ENCODE measurements around the gene MTARC1. TPM values are rescaled to one million over a fixed set of nuclear protein-coding genes. Genes with fewer than 3 reads are reported as not detected.
A peak's percentile ranks its signal among the peaks of the same experiment; 100 is the strongest.

Gene MTARC1
- total RNA-seq, 1 experiment from 2014 or later: 48.5 TPM

GRCh38 chr1:220748936-220749335 lies 37.8 kb upstream of the MTARC1 start:
- intact Hi-C loops (cut with micrococcal nuclease): loop anchor here (1.0 to 5.0 kb wide), 3 partner anchors 15 to 477 kb away; partner anchors contain the start of genes MTARC1 and RAB3GAP2
- H3K9me3 ChIP-seq (ENCODE audit: low read length): no peaks in the 10 kb centered on the region
- H3K4me1 ChIP-seq (ENCODE audit: insufficient read depth, low read length): peaks cover 34% of the 10 kb centered on the region
- TF ChIP-seq EZH2 (IDR thresholded peaks at IDR 0.05; ENCODE audit: low read length, unreplicated experiment) (no peak), EZH2phosphoT487 (IDR thresholded peaks at IDR 0.05; ENCODE audit: borderline replicate concordance, low read length) (no peak), CTCF (conservative IDR thresholded peaks at IDR 0.05; ENCODE audit: low read depth, low read length) (no peak)
- H3K4me3 ChIP-seq (ENCODE audit: low read length): peak overlapping the region; percentile 88
- H2AFZ ChIP-seq (ENCODE audit: low read length): peak overlapping the region; percentile 89
- H3K27me3 ChIP-seq (ENCODE audit: low read length): no peaks in the 10 kb centered on the region
- H3K79me2 ChIP-seq (ENCODE audit: low read length): peaks cover 52% of the 10 kb centered on the region
- POLR2A ChIA-PET (ENCODE audit: unreplicated experiment): interaction anchor here (0.9 to 1.3 kb wide), 2 partner anchors 15 to 68 kb away, joined by 3 to 17 read pairs; no protein-coding TSS in a partner anchor
- CTCF ChIA-PET: no interaction called here
- no peaks in the 10 kb centered on the region for H3F3A ChIP-seq (ENCODE audit: low read length, unreplicated experiment)
- peak overlapping the region; percentile 83 for H3K4me2 ChIP-seq (ENCODE audit: low read length)
- H3K36me3 ChIP-seq (ENCODE audit: low read depth, low read length): no peaks in the 10 kb centered on the region
- no peaks in the 10 kb centered on the region for H3K9me2 ChIP-seq (replicated peaks; ENCODE audit: low read length)
- H3K9ac ChIP-seq (ENCODE audit: low read length): peak overlapping the region; percentile 76
- peak; percentile 21 for DNase-seq
- H4K20me1 ChIP-seq (ENCODE audit: low read length): peaks cover 15% of the 10 kb centered on the region; the same call in 1 of the 2 replicates
- ATAC-seq: no peak
- no peak overlapping the region for H3K27ac ChIP-seq (ENCODE audit: low read length)
- BruUV-seq (replicated peaks): TSS peak; percentile 59

GRCh38 chr1:220750131-220750515 lies 36.6 kb upstream of the MTARC1 start:
- BruUV-seq (replicated peaks): no TSS peak

More at GRCh38 chr1:220750131-220750515, 36.6 kb upstream of the MTARC1 start:
- no peak for TF ChIP-seq EZH2 (IDR thresholded peaks at IDR 0.05; ENCODE audit: low read length, unreplicated experiment)
- no peak for TF ChIP-seq EZH2phosphoT487 (IDR thresholded peaks at IDR 0.05; ENCODE audit: borderline replicate concordance, low read length)
- TF ChIP-seq CTCF (conservative IDR thresholded peaks at IDR 0.05; ENCODE audit: low read depth, low read length): no peak
- peak overlapping the region; percentile 26 for H3K4me3 ChIP-seq (ENCODE audit: low read length)
- CTCF ChIA-PET: interaction anchor here (0.7 kb wide), 1 partner anchor 58 kb away, joined by 3 read pairs; no protein-coding TSS in a partner anchor
- DNase-seq: no peak
- H3K9me3 ChIP-seq (ENCODE audit: low read length): no peaks in the 10 kb centered on the region
- POLR2A ChIA-PET (ENCODE audit: unreplicated experiment): no interaction called here
- no peaks in the 10 kb centered on the region for H3K27me3 ChIP-seq (ENCODE audit: low read length)
- peak overlapping the region; percentile 83 for H3K4me2 ChIP-seq (ENCODE audit: low read length)
- H3K9me2 ChIP-seq (replicated peaks; ENCODE audit: low read length): no peaks in the 10 kb centered on the region
- H3K79me2 ChIP-seq (ENCODE audit: low read length): peaks cover 56% of the 10 kb centered on the region
- no peak overlapping the region for H2AFZ ChIP-seq (ENCODE audit: low read length)
- H3K36me3 ChIP-seq (ENCODE audit: low read depth, low read length): peaks cover 4% of the 10 kb centered on the region; the same call in 1 of the 2 replicates
- H3K9ac ChIP-seq (ENCODE audit: low read length): no peak overlapping the region
- H3F3A ChIP-seq (ENCODE audit: low read length, unreplicated experiment): no peaks in the 10 kb centered on the region
- H3K4me1 ChIP-seq (ENCODE audit: insufficient read depth, low read length): peaks cover 34% of the 10 kb centered on the region
- ATAC-seq: no peak
- intact Hi-C loops (cut with micrococcal nuclease): no loop called here
- H3K27ac ChIP-seq (ENCODE audit: low read length): no peak overlapping the region
- H4K20me1 ChIP-seq (ENCODE audit: low read length): peaks cover 15% of the 10 kb centered on the region; the same call in 1 of the 2 replicates

Data from PC-3 (cell line).